ENCODE results near the gene MIB2. TPM values are rescaled to one million over a fixed set of nuclear protein-coding genes. Genes with fewer than 3 reads are reported as not detected.
A peak's percentile ranks its signal among the peaks of the same experiment; 100 is the strongest.

Gene MIB2
- total RNA-seq, 6 experiments from 2014 or later = 20.7 to 38.5 (median 33.9) TPM

DNA sequence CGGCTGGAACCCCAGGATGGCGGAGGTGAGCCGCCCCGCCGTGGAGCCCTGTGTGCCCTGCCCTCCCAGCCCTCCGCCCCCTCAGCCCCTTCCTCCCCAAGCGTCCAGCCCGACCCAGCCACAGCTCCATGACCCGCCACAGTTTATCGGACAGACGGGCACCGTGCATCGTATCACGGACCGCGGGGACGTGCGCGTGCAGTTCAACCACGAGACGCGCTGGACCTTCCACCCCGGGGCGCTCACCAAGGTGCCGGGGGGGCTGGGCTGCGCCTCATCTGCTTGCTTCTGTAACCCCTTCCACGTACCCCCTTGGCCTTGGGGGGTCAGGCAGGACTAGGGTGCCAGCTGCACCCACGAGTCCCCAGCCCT, 10.1 kb downstream of the MIB2 start:
- ATAC-seq = no peak
- H3K36me3 ChIP-seq = peaks cover 0 to 4% (median 2%) of the 10 kb centered on the region in 4 donors

DNA sequence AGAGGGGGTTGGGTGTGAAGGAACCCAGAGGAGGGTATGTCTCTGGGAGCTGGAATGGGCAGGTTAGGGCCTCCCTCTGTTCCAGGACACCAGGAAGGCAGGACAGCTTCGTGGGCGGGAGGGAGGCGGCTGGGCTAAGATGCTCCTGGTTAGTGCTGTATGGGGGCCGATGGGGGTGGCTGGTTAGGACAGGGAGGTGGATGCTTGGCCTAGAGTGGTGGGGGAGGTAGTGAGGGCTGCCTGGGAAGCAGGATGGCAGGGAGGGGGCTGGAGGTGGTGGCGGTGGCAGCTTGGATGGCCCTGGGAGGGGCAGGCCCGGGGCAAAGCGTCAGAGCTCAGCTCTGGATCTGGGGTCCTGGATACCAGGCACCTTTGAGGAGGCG, 10.5 kb downstream of the MIB2 start:
- H3K36me3 ChIP-seq = peaks cover 0 to 4% (median 2%) of the 10 kb centered on the region in 4 donors
- intact Hi-C loops (cut with DNase I) = loop anchor here in 1 of 2 donors (10.0 kb wide), 1 partner anchor 49 kb away; no protein-coding TSS in a partner anchor
- no peak for ATAC-seq
- DNase-seq = peak in 2 of 3 donors; percentile 37 to 41
- no peak for TF ChIP-seq POLR2A (IDR thresholded peaks at IDR 0.05)
- H3K4me1 ChIP-seq = no peaks in the 10 kb centered on the region
- H3K4me3 ChIP-seq = no peak overlapping the region
- WGBS (ENCODE audit: insufficient coverage, low coverage, low lambda C conversion rate, missing lambda C conversion rate) = 100% methylated on average over 5 of the region's 8 CpGs
- no peak overlapping the region for H3K27ac ChIP-seq
- no peaks in the 10 kb centered on the region for H3K9me3 ChIP-seq
- no peaks in the 10 kb centered on the region for H3K27me3 ChIP-seq

More for the DNA sequence above, 10.1 kb downstream of the MIB2 start:
- no peak for TF ChIP-seq POLR2A (IDR thresholded peaks at IDR 0.05)
- TF ChIP-seq, protein P1, sequence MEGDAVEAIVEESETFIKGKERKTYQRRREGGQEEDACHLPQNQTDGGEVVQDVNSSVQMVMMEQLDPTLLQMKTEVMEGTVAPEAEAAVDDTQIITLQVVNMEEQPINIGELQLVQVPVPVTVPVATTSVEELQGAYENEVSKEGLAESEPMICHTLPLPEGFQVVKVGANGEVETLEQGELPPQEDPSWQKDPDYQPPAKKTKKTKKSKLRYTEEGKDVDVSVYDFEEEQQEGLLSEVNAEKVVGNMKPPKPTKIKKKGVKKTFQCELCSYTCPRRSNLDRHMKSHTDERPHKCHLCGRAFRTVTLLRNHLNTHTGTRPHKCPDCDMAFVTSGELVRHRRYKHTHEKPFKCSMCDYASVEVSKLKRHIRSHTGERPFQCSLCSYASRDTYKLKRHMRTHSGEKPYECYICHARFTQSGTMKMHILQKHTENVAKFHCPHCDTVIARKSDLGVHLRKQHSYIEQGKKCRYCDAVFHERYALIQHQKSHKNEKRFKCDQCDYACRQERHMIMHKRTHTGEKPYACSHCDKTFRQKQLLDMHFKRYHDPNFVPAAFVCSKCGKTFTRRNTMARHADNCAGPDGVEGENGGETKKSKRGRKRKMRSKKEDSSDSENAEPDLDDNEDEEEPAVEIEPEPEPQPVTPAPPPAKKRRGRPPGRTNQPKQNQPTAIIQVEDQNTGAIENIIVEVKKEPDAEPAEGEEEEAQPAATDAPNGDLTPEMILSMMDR (IDR thresholded peaks at IDR 0.05) = no peak
- intact Hi-C loops (cut with DNase I) = loop anchor here in 1 of 2 donors (10.0 kb wide), 1 partner anchor 49 kb away; no protein-coding TSS in a partner anchor
- no peaks in the 10 kb centered on the region for H3K27me3 ChIP-seq
- no peak overlapping the region for H3K27ac ChIP-seq
- peak in 2 of 3 donors; percentile 39 for DNase-seq
- no peaks in the 10 kb centered on the region for H3K9me3 ChIP-seq
- no peaks in the 10 kb centered on the region for H3K4me1 ChIP-seq
- H3K4me3 ChIP-seq = no peak overlapping the region
- whole genome bisulfite sequencing (ENCODE audit: insufficient coverage, low coverage, low lambda C conversion rate, missing lambda C conversion rate) = 70% methylated on average over 3 of the region's 28 CpGs

DNA sequence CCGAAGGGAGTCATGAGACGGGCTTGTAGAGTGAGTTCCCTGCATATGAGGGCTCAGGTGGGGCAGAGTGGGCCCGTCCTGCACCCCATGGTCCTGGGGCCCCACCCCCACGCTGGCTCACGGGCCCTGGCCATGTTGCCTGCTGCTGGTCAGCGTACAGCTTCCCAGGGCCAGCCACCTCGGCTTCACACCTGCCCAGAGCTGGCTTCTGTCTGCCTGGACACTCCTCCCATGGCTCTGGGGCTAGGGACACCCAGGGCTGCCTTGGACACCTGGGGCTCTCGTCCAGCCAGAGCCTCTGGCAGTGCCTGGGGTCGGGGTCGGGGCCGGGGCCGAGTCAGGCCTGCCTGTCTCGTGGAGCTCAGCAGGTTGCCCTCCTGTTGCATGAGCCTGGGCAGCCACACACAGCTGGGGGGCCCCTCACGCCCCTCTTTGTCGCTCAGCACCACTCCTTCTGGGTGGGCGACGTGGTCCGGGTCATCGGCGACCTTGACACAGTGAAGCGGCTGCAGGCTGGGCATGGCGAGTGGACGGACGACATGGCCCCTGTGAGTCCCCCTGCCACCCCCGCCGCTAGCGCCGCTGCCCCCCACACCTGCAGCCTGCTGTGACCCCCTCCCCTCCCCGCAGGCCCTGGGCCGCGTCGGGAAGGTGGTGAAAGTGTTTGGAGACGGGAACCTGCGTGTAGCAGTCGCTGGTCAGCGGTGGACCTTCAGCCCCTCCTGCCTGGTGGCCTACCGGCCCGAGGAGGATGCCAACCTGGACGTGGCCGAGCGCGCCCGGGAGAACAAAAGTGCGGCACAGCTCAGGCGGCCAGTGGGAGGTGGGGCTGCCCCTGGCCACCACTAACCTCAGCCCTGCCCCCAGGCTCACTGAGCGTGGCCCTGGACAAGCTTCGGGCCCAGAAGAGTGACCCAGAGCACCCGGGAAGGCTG, 11.2 kb downstream of the MIB2 start:
- 80% methylated on average over 1 of the region's 48 CpGs for WGBS (ENCODE audit: insufficient coverage, low coverage, low lambda C conversion rate, missing lambda C conversion rate)
- Histone ChIP-seq H3K4me1 (no peaks in the 10 kb centered on the region), H3K9me3 (no peaks in the 10 kb centered on the region), H3K36me3 (peaks cover 0 to 4% (median 2%) of the 10 kb centered on the region in 4 donors), H3K27ac (no peak overlapping the region), H3K4me3 (no peak overlapping the region), H3K27me3 (no peaks in the 10 kb centered on the region)
- DNase-seq = peak; percentile 18 to 54 (median 46)
- ATAC-seq = no peak
- intact Hi-C loops (cut with DNase I) = loop anchor here in 1 of 2 donors (10.0 kb wide), 1 partner anchor 48 kb away; no protein-coding TSS in a partner anchor
- TF ChIP-seq, protein P1 (IDR thresholded peaks at IDR 0.05) = no peak
- TF ChIP-seq POLR2A (IDR thresholded peaks at IDR 0.05) = no peak

DNA sequence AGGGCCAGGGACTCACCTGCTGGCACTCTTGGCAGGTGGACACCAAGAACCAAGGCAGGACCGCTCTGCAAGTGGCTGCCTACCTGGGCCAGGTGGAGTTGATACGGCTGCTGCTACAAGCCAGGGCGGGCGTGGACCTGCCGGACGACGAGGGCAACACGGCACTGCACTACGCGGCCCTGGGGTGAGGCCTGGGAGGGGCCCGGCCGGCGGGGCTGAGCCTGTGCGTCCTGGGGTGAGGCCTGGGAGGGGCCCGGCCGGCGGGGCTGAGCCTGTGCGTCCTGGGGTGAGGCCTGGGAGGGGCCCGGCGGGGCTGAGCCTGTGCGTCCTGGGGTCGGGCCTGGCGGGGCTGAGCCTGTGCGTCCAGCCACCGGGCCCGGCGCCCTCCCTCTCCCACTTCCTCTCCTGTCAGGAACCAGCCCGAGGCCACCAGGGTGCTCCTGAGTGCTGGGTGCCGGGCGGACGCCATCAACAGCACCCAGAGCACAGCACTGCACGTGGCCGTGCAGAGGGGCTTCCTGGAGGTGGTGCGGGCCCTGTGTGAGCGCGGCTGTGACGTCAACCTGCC, 12.0 kb downstream of the MIB2 start:
- TF ChIP-seq POLR2A (IDR thresholded peaks at IDR 0.05) = no peak
- no peak for ATAC-seq
- H3K9me3 ChIP-seq = no peaks in the 10 kb centered on the region
- no peak overlapping the region for H3K4me3 ChIP-seq
- H3K36me3 ChIP-seq = peaks cover 0 to 4% (median 2%) of the 10 kb centered on the region in 4 donors
- WGBS (ENCODE audit: insufficient coverage, low coverage, low lambda C conversion rate, missing lambda C conversion rate) = 55% methylated on average over 2 of the region's 37 CpGs
- H3K4me1 ChIP-seq = no peaks in the 10 kb centered on the region
- intact Hi-C loops (cut with DNase I) = loop anchor here in 1 of 2 donors (10.0 kb wide), 1 partner anchor 47 kb away; no protein-coding TSS in a partner anchor
- no peaks in the 10 kb centered on the region for H3K27me3 ChIP-seq
- no peak overlapping the region for H3K27ac ChIP-seq
- DNase-seq = peak in 2 of 3 donors; percentile 45 to 56

DNA sequence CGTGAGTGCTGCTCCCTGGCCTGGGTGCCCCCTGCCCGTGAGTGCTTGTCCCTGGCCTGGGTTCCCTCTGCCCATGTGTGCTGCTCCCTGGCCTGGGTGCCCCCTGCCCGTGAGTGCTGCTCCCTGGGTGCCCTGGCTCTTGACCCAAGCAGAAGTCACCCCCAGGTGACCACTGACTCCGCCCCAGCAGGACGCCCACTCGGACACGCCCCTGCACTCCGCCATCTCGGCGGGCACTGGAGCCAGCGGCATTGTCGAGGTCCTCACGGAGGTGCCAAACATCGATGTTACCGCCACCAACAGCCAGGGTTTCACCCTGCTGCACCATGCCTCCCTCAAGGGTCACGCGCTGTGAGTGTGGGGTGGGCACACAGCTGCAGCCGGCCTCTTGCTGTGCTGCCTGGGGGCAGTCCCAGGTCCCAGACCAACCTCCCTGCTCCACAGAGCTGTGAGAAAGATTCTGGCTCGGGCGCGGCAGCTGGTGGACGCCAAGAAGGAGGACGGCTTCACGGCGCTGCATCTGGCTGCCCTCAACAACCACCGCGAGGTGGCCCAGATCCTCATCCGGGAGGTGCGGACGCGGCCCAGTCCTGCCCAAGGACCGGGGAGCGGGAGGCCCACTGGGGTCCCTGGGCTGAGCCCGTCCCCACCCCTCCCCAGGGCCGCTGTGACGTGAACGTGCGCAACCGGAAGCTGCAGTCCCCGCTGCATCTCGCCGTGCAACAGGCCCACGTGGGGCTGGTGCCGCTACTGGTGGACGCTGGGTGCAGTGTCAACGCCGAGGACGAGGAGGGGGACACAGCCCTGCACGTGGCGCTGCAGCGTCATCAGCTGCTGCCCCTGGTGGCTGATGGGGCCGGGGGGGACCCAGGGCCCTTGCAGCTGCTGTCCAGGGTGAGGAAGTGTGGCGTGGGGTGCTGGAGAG, 12.8 kb downstream of the MIB2 start:
- ATAC-seq (no peak), DNase-seq (peak in 2 of 3 donors; percentile 46 to 56)
- Histone ChIP-seq H3K27me3 (no peaks in the 10 kb centered on the region), H3K4me3 (no peak overlapping the region), H3K36me3 (peaks cover 0 to 4% (median 2%) of the 10 kb centered on the region in 4 donors), H3K4me1 (no peaks in the 10 kb centered on the region), H3K27ac (no peak overlapping the region), H3K9me3 (no peaks in the 10 kb centered on the region)
- no peak for TF ChIP-seq POLR2A (IDR thresholded peaks at IDR 0.05)
- TF ChIP-seq, protein P1 (IDR thresholded peaks at IDR 0.05) = no peak
- intact Hi-C loops (cut with DNase I) = loop anchor here in 1 of 2 donors (10.0 kb wide), 1 partner anchor 47 kb away; no protein-coding TSS in a partner anchor
- WGBS (ENCODE audit: insufficient coverage, low coverage, low lambda C conversion rate, missing lambda C conversion rate) = no CpG with 5 or more reads among the region's 53 CpGs

Measured in right lobe of liver (tissue), 6 donors.